ENCODE data around the gene DCST2.

The DCST2 gene

DNA sequence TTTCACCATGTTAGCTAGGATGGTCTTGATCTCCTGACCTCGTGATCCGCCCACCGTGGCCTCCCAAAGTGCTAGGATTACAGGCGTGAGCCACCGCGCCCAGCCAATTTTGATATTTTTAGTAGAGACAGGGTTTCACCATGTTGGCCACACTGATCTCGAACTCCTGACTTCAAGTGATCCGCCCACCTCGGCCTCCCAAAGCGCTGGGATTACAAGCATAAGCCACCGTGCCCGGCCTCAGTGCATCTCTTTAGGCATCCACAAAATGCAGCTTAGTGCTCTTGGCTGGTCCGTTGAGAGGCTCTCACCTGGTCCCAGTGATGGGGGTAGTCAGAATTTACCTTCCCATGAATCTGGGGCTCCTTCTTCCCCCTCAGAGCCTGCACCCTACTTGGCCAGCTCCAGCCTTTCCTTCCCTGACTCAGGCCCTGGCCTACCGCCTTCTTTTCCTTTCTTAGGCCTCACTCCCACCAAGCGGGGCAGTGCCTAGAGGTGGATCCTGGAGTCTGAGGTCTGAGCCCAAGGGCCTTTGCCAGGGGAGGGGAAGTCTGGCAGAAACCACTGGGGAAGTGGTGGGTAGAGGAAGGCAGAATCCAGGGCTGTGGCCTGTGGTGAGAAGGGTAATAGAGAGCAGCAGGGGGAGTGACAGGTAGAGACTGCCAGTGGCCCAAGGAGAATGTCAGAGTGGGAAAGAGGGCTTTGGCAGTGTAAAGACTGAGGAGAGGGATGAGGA lies 36.4 kb downstream of the DCST2 start:
- no peak for TF ChIP-seq CTCF (IDR thresholded peaks at IDR 0.05)

DNA sequence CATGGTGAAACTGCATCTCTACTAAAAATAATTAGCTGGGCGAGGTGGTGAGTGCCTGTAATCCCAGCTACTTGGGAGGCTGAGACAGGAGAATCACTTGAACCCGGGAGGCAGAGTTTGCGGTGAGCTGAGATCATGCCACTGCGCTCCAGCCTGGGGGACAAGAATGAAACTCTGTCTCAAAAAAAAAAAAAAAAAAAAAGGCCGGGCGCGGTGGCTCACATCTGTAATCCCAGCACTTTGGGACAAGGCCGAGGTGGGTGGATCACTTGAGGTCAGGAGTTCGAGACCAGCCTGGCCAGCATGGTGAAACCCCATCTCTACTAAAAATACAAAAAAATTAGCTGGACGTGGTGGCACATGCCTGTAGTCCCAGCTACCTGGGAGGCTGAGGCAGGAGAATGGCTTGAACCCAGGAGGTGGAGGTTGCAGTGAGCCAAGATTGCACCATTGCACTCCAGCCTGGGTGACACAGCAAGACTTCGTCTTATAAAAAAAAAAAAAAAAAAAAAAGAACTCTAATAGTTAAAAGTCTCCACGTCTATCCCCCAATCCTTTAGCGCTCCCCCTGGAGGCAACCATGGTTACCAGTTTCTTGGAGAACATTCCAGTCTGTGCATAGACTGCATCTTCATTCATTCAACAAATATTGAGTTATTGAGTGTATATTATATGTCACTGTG lies 38.1 kb downstream of the DCST2 start:
- peak; percentile 56; the same call in 1 of the 2 replicates for TF ChIP-seq CTCF (IDR thresholded peaks at IDR 0.05)

GRCh38 chr1:154994591-154994990 lies 39.0 kb downstream of the DCST2 start:
- TF ChIP-seq CTCF (IDR thresholded peaks at IDR 0.05), result no peak

DNA sequence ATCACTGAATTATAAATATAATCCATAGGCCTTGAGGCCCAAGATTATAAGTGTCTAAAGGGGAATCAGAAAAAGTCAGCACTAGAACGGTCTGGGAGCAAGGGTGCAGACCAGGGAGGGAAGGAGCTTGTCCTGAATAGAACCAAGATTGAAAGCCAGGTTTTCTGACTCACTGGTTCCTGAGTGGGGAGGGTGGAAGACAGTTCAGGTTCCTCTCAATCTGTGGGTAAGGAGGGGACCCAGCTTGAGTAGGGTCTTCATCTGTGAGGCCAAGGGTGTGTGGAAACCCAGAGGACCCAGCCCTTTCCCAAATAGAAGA lies 39.4 kb downstream of the DCST2 start:
- no peak for TF ChIP-seq CTCF (IDR thresholded peaks at IDR 0.05)

DNA sequence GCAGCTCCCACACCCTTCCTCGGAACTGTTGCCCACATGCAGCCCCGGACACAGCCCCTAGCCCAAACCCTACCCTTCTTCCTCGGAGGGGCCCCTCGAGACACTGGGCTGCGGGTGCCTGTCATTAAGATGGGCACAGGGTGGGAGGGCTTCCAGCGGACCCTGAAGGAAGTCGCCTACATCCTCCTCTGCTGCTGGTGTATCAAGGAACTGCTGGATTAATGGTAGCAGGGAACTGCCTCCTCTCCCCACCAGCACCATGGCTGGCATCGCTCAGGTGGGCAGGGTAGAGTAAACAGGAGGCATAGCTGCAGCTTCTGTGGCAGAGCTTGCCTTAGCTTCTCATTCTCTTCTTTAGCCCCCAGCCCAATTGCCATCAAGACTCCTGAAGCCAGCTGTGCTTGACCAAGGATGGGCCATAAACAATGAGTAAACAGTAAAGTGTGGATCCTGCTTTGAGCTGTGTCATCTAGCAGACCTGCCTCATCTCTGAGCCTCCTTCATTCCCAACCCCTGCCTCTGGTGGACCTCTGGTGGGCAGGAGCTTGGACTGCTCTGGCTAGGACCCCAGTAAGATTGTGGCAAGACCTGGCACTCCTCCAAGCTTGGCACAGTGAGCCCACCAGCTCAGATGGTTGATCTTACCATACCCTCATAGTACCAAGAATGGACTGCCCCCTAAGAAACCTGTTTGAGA lies 39.9 kb downstream of the DCST2 start, which contains the start of gene LENEP:
TSS of gene LENEP (plus strand) at position 15 of the 697 bp plus-strand sequence. CDS start at position 37, 22 bp downstream.
- TF ChIP-seq CTCF (IDR thresholded peaks at IDR 0.05), result no peak

GRCh38 chr1:154992721-154993571 lies 40.6 kb downstream of the DCST2 start:
- TF ChIP-seq CTCF (IDR thresholded peaks at IDR 0.05), result 0 out of 2 replicates have a peak, but pooled peaks have one; percentile 13

- TF ChIP-seq CTCF (IDR thresholded peaks at IDR 0.05), result no peak
Observed at GRCh38 chr1:154990276-154990675, 43.3 kb downstream of the DCST2 start.

All from LNCAP (cell line).